CD4-positive, alpha-beta memory T cell (primary cell): ENCODE measurements around the gene PSG7. TPM values are rescaled to one million over a fixed set of nuclear protein-coding genes. Genes with fewer than 3 reads are reported as not detected.
A peak's percentile ranks its signal among the peaks of the same experiment; 100 is the strongest.
"Not testable (repeated sequence)": the region's sequence is repeated elsewhere in the genome, so short reads cannot be mapped to it uniquely, and the experiment has no call there.

Experiments
- CTCF ChIA-PET: fragments of 350-600 bp; sonication (Branson Sonifier 250); formaldehyde crosslinking; loops from one replicate; lab custom pipeline; 2021; ENCODE audit warnings: inconsistent platforms; ENCODE audit not compliant: partially characterized antibody; lab: Charles Lee
- POLR2A ChIA-PET: fragments of 350-600 bp; sonication (Branson Sonifier 250); formaldehyde crosslinking; loops from one replicate; lab custom pipeline; 2021; ENCODE audit not compliant: partially characterized antibody; lab: Charles Lee
- DNase-seq, 5 donors: peaks; one replicate each; pipeline versions ENCODE4 v3.0.0 to v3.0.0-alpha.2; 2020 to 2022; ENCODE audit warnings: mixed read lengths in 1 of 5
- H3K27ac ChIP-seq: one replicate; pipeline ENCODE4 v1.7.0; 2013; ENCODE audit warnings: low read depth, low read length
- H3K27me3 ChIP-seq: 2 replicates; pipeline ENCODE4 v1.7.0; 2013; ENCODE audit warnings: mild to moderate bottlenecking, low read length, moderate library complexity; ENCODE audit not compliant: insufficient read depth
- H3K36me3 ChIP-seq: 2 replicates; pipeline ENCODE4 v1.7.0; 2013; ENCODE audit warnings: mild to moderate bottlenecking, low read length, moderate library complexity; ENCODE audit not compliant: insufficient read depth
- H3K4me1 ChIP-seq: 2 replicates; pipeline ENCODE4 v1.7.0; 2013; ENCODE audit warnings: mild to moderate bottlenecking, low read length, moderate library complexity; ENCODE audit not compliant: insufficient read depth
- H3K4me3 ChIP-seq, 2 donors: one replicate each; pipeline ENCODE4 v1.7.0; 2013; ENCODE audit warnings: low read length in 2 of 2, mild to moderate bottlenecking in 1 of 2
- H3K9me3 ChIP-seq, 2 donors: one replicate each; pipeline ENCODE4 v1.7.0; 2013; ENCODE audit warnings: low read length in 2 of 2, control low read depth in 1 of 2; ENCODE audit not compliant: control insufficient read depth in 1 of 2
- H3K27ac Mint-ChIP-seq, 7 donors: one replicate each; pipeline ENCODE4 v1.8.0; 2020 to 2021; ENCODE audit warnings: mixed read lengths in 7 of 7, mild to moderate bottlenecking in 6 of 7, inconsistent platforms in 3 of 7, moderate library complexity in 3 of 7
- H3K27me3 Mint-ChIP-seq, 2 donors: one replicate each; pipeline ENCODE4 v1.8.0; 2020 to 2021; ENCODE audit warnings: mixed read lengths in 2 of 2
- H3K36me3 Mint-ChIP-seq, 2 donors: one replicate each; pipeline ENCODE4 v1.8.0; 2020 to 2021; ENCODE audit warnings: mixed read lengths in 2 of 2, inconsistent platforms in 1 of 2, mild to moderate bottlenecking in 1 of 2
- H3K4me1 Mint-ChIP-seq, 4 donors: one replicate each; pipeline ENCODE4 v1.8.0; 2020 to 2021; ENCODE audit warnings: mixed read lengths in 4 of 4, mild to moderate bottlenecking in 1 of 4
- H3K4me3 Mint-ChIP-seq, 8 donors: one replicate each; pipeline ENCODE4 v1.8.0; 2020 to 2021; ENCODE audit warnings: mixed read lengths in 8 of 8, mild to moderate bottlenecking in 7 of 8, moderate library complexity in 6 of 8, inconsistent platforms in 3 of 8
- H3K9me3 Mint-ChIP-seq, 8 donors: one replicate each; pipeline ENCODE4 v1.8.0; 2020 to 2021; ENCODE audit warnings: mixed read lengths in 8 of 8, mild to moderate bottlenecking in 5 of 8, inconsistent platforms in 3 of 8, moderate library complexity in 1 of 8
- intact Hi-C: fragments of 100-400 bp; cut with micrococcal nuclease; formaldehyde crosslinking; loops from one replicate; pipeline ENCODE4 v1.15.1; 2023
- polyA plus RNA-seq, 2 donors: library from polyadenylated mRNA; unstranded; fragments of 300-500 nt; fragmentation: Illumina TruSeq; gene quantifications; one replicate each; pipeline ENCODE4 v1.2.3, GENCODE V29; 2021
- total RNA-seq, 2 experiments: library from RNA; stranded (reverse); gene quantifications; one replicate each; pipeline ENCODE4 v1.2.3, GENCODE V29; 2021

Gene PSG7
- total and polyA plus RNA-seq, 4 experiments from 2014 or later: not detected

DNA sequence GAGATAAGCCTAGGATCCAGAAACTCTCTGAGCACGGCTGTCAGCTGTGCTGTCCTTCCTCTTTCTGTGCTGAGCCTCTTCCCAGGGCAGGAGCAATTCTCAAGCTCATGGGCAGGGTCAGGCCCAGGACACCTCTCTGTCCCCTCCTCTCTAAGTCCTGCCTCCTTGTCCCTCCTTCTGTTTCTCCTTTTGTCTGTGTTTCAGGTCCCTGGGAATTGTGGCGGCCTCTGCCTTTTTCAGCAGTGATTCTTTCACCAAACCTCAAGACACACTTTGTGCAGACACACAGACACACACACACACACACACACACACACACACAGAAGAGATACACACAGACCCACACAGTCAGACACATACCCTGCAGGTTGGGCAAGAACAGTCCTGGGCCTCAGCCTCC, 57.4 kb downstream of the PSG7 start, which contains the start of gene PSG1:
Gene PSG1, minus strand, starts transcription at position 101 of the 400 bp plus-strand sequence. CDS start 132 bp downstream, outside the sequence.
- intact Hi-C loops: no loop called here
- POLR2A ChIA-PET: no interaction called here
- DNase-seq: no peak
- H3K27ac Mint-ChIP-seq: no peak within 1 kb of the TSS
- H3K9me3 Mint-ChIP-seq: peaks cover 0 to under 1% (median 0%) of the 10 kb centered on the region in 8 donors
- H3K9me3 ChIP-seq: no peaks in the 10 kb centered on the region
- H3K27me3 Mint-ChIP-seq: peaks cover 10 to 14% of the 10 kb centered on the region in 2 donors
- H3K27ac ChIP-seq: no peak within 1 kb of the TSS
- no peaks in the 10 kb centered on the region for H3K4me1 ChIP-seq
- H3K36me3 ChIP-seq: no peaks in the 10 kb centered on the region
- H3K4me3 Mint-ChIP-seq: no peak within 1 kb of the TSS
- no peaks in the 10 kb centered on the region for H3K36me3 Mint-ChIP-seq
- H3K27me3 ChIP-seq: no peaks in the 10 kb centered on the region
- no peaks in the 10 kb centered on the region for H3K4me1 Mint-ChIP-seq
- CTCF ChIA-PET: no interaction called here
- H3K4me3 ChIP-seq: no peak within 1 kb of the TSS

DNA sequence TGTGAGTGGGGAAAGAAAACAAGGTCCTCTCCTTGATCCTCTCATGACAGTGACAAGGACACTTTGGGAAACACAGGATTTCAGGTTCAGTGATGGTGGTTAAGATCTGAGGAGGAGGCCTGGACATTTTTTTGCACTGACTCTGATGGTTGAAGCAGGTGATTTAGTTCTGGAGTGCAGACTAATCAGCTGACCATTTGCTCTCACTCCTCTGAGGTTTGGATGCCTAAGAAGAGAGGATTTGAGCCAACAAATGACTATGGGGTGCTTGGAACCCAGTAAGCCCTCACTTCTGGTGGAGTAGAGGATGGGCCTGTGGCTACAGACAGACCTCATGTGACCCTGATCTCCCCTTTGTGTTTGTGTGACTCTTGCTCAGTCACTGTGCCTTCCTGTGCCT, 60.4 kb downstream of the PSG7 start:
- POLR2A ChIA-PET, H3K9me3 ChIP-seq, intact Hi-C loops, H3K27me3 Mint-ChIP-seq, H3K4me1 ChIP-seq, DNase-seq, CTCF ChIA-PET, H3K4me3 ChIP-seq, H3K27ac Mint-ChIP-seq, H3K4me3 Mint-ChIP-seq, H3K4me1 Mint-ChIP-seq, H3K27me3 ChIP-seq, H3K27ac ChIP-seq, H3K36me3 ChIP-seq, H3K36me3 Mint-ChIP-seq, H3K9me3 Mint-ChIP-seq: not testable (repeated sequence)

DNA sequence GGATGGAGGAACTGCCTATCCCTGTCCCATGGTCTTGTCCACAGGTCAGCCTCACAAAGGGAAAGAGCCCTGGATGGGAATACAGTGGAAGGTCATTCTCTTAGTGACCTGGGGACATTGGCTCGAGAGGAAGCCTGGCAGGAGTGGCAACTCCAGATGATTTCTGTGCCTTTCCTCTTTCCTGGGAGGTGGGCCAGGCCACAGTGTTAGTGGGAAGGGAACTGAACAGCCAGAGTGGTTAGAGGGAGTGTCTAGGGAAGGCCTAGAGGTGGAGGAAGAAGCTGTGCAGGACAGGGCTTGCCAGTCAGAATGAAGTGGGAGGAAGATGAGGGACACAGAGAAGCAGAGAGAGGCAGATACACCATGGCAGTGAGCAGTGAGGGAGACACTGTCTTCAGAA, 61.1 kb downstream of the PSG7 start:
- H3K9me3 ChIP-seq, H3K4me3 ChIP-seq, H3K27me3 Mint-ChIP-seq, H3K27me3 ChIP-seq, H3K36me3 Mint-ChIP-seq, intact Hi-C loops, CTCF ChIA-PET, H3K4me1 ChIP-seq, H3K4me3 Mint-ChIP-seq, H3K4me1 Mint-ChIP-seq, H3K27ac ChIP-seq, POLR2A ChIA-PET, H3K9me3 Mint-ChIP-seq, H3K36me3 ChIP-seq, DNase-seq: not testable (repeated sequence)
- H3K27ac Mint-ChIP-seq: peak overlapping the region in 1 of 7 donors; percentile 13

DNA sequence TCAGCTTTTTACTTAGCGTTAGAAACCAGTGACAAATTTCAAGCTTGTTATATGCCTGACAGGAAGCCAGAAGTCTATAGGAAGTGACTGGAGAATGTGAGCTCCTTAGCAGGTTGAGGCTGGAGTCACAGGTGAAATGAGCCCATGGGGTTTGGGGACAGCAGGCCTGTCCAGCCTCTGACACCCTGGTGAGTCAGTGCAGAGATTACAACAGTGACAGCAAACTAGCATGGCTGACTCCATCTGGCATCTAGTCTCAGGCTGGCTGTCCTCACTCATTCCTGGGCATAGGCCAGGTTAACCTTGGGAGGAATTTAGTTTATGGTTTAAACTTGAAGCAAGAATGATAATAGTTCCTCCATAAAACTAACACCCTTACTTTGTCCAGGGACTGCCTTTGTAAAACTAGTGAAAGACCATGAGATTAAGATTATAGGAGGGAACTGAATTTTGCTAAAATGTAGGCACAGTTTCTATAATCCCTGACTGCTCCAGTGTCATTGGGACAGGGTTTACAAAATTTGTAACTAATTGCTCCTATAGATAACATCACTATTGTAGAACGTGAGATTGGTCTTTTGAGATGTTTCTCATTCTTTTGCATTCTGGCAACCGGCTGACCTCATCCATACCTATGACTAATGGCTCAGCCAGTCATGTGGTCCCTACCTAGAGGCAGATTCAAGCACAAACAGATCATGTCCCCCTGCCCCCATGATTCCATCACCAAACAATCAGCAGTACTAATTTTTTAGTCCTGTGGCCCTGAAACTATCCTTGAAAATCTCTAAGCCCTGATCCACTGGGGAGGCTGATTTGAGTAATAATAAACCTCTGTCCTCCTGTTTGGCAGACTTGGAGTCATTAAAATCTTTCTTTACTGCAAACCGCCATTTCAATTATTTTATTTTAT, 61.9 kb downstream of the PSG7 start:
- H3K27me3 Mint-ChIP-seq, H3K4me3 ChIP-seq, H3K27ac ChIP-seq, H3K4me1 Mint-ChIP-seq, H3K36me3 Mint-ChIP-seq, H3K9me3 Mint-ChIP-seq, H3K27ac Mint-ChIP-seq, intact Hi-C loops, DNase-seq, H3K36me3 ChIP-seq, CTCF ChIA-PET, H3K27me3 ChIP-seq, H3K4me1 ChIP-seq, H3K9me3 ChIP-seq, POLR2A ChIA-PET, H3K4me3 Mint-ChIP-seq: not testable (repeated sequence)

DNA sequence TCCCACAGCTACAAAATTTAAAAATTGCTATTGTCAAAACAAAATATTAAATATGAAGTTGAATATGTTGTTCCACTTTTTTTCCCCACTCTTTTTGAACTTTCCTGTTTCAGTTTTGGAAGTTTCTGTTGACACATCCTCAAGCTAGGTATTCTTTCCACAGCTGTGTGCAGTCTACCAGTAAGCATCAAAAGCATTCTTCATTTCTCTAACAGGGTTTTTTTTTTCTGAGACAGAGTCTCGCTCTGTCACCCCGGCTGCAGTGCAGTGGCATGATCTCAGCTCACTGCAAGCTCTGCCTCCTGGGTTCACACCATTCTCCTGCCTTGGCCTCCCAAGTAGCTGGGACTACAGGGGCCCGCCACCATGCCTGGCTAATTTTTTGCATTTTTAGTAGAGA, 62.9 kb downstream of the PSG7 start:
- H3K4me3 Mint-ChIP-seq, intact Hi-C loops, POLR2A ChIA-PET, H3K9me3 ChIP-seq, H3K27me3 ChIP-seq, H3K4me1 Mint-ChIP-seq, H3K4me1 ChIP-seq, H3K36me3 Mint-ChIP-seq, H3K4me3 ChIP-seq, H3K36me3 ChIP-seq, DNase-seq, H3K27ac Mint-ChIP-seq, H3K9me3 Mint-ChIP-seq, H3K27ac ChIP-seq: not testable (repeated sequence)
- CTCF ChIA-PET: interaction anchor here (0.6 kb wide), 1 partner anchor 392 kb away, joined by 3 read pairs; no protein-coding TSS in a partner anchor
- H3K27me3 Mint-ChIP-seq: peaks cover 8 to 10% of the 10 kb centered on the region in 2 donors

Other genes with a start within 250 kb of the PSG7 start
- not detected for gene PSG3, start 196.7 kb downstream of the PSG7 start, total RNA-seq
- gene PSG3, start 196.7 kb downstream of the PSG7 start, polyA plus RNA-seq: not detected
- not detected for gene PSG8, start 171.5 kb downstream of the PSG7 start, total RNA-seq
- gene PSG8, start 171.5 kb downstream of the PSG7 start, polyA plus RNA-seq: not detected
- gene PSG1, start 57.5 kb downstream of the PSG7 start, total RNA-seq: not detected
- not detected for gene PSG1, start 57.5 kb downstream of the PSG7 start, polyA plus RNA-seq
- not detected for gene PSG6, start 19.3 kb downstream of the PSG7 start, total RNA-seq
- not detected for gene PSG6, start 19.3 kb downstream of the PSG7 start, polyA plus RNA-seq
- gene PSG11, start 89.3 kb upstream of the PSG7 start, total RNA-seq: not detected
- not detected for gene PSG11, start 89.3 kb upstream of the PSG7 start, polyA plus RNA-seq
- not detected for gene PSG2, start 145.5 kb upstream of the PSG7 start, total RNA-seq
- gene PSG2, start 145.5 kb upstream of the PSG7 start, polyA plus RNA-seq: not detected
- gene PSG5, start 249.3 kb upstream of the PSG7 start, total RNA-seq: not detected
- gene PSG5, start 249.3 kb upstream of the PSG7 start, polyA plus RNA-seq: not detected